Upper lobe of left lung (tissue), 4 donors: Measurements from ENCODE around the gene CDKN1C.

Experiments
- POLR2A ChIP-seq, 4 donors: fragments of 450-650 bp; IDR thresholded peaks; one replicate each; pipeline ENCODE4 v1.5.1; 2016 to 2017; ENCODE audit warnings: antibody characterized with exemption in 4 of 4, mild to moderate bottlenecking in 2 of 4
- POLR2AphosphoS5 ChIP-seq, 2 donors: sonication (generic); formaldehyde crosslinking; IDR thresholded peaks; one replicate each; pipeline ENCODE4 v1.5.1; 2017; ENCODE audit warnings: antibody characterized with exemption in 2 of 2

GRCh38 chr11:2934611-2935239 is 49.1 kb upstream of the CDKN1C start:
- no peak for TF ChIP-seq POLR2A (IDR thresholded peaks at IDR 0.05)
- no peak for TF ChIP-seq POLR2AphosphoS5 (IDR thresholded peaks at IDR 0.05)
